ENCODE data around the gene IRGC.

Gene IRGC

GRCh38 chr19:43682824-43683661 lies 32.8 kb upstream of the IRGC start:
- no peak for DNase-seq (ENCODE audit: low spot score in 2 of 2)
- Histone ChIP-seq H3K4me3 (no peak overlapping the region), H3K4me1 (peaks cover 10% of the 10 kb centered on the region), H3K9me3 (no peaks in the 10 kb centered on the region), H3K36me3 (replicated peaks) (no peaks in the 10 kb centered on the region), H3K27me3 (ENCODE audit: low read depth) (no peaks in the 10 kb centered on the region)
- in situ Hi-C loops (cut with MboI; ENCODE audit: low sequenced_read_pairs): no loop called here

DNA sequence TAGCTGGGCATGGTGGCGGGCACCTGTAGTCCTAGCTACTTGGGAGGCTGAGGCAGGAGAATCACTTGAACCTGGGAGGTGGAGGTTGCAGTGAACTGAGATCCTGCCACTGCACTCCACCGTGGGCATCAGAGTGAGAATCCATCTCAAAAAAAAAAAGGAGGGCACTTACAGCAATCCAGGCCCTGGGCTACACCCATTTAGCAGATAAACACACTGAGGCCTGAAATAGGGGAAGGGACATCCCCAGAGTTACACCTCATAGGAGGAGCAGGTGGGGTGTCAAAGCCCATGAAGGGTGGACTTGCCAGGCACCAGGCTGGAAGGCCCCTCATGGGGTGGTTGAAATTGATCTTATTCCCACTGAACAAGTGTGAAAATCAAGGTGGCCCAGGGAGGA lies 32.0 kb upstream of the IRGC start:
- in situ Hi-C loops (cut with MboI; ENCODE audit: low sequenced_read_pairs): no loop called here
- no peak for DNase-seq (ENCODE audit: low spot score in 2 of 2)

GRCh38 chr19:43684326-43684725 lies 31.6 kb upstream of the IRGC start:
- H3K36me3 ChIP-seq (replicated peaks): no peaks in the 10 kb centered on the region
- no peaks in the 10 kb centered on the region for H3K27me3 ChIP-seq (ENCODE audit: low read depth)
- in situ Hi-C loops (cut with MboI; ENCODE audit: low sequenced_read_pairs): no loop called here
- no peak overlapping the region for H3K4me3 ChIP-seq
- DNase-seq (ENCODE audit: low spot score in 2 of 2): no peak
- no peaks in the 10 kb centered on the region for H3K9me3 ChIP-seq
- H3K4me1 ChIP-seq: peaks cover 10% of the 10 kb centered on the region

More for the DNA sequence above, 32.0 kb upstream of the IRGC start:
- no peak overlapping the region for H3K4me3 ChIP-seq
- H3K4me1 ChIP-seq: peaks cover 10% of the 10 kb centered on the region
- H3K9me3 ChIP-seq: no peaks in the 10 kb centered on the region
- H3K36me3 ChIP-seq (replicated peaks): no peaks in the 10 kb centered on the region
- no peaks in the 10 kb centered on the region for H3K27me3 ChIP-seq (ENCODE audit: low read depth)

DNA sequence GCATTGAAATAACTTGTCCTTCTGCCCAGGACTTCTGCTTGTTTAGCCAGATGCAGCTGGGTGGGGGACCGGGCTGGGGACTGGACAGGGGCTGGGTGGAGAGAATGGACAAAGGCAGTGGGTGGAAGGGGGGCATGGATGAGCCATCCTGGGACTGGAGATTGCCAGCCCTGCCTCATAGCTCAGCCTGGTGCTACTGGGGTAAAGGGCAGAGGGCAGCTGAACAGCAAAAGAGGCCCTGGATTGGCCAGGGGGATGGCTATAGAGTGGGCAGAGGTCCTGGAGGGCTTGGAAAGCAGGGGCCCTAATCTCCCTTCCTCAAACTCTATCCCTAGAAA lies 28.2 kb upstream of the IRGC start:
- in situ Hi-C loops (cut with MboI; ENCODE audit: low sequenced_read_pairs): no loop called here
- Histone ChIP-seq H3K27me3 (ENCODE audit: low read depth) (no peaks in the 10 kb centered on the region), H3K9me3 (0 out of 2 replicates have a peak, but pooled peaks cover 4% of the 10 kb centered on the region), H3K4me1 (peaks cover 10% of the 10 kb centered on the region), H3K4me3 (no peak overlapping the region), H3K36me3 (replicated peaks) (no peaks in the 10 kb centered on the region)
- DNase-seq (ENCODE audit: low spot score in 2 of 2): no peak

DNA sequence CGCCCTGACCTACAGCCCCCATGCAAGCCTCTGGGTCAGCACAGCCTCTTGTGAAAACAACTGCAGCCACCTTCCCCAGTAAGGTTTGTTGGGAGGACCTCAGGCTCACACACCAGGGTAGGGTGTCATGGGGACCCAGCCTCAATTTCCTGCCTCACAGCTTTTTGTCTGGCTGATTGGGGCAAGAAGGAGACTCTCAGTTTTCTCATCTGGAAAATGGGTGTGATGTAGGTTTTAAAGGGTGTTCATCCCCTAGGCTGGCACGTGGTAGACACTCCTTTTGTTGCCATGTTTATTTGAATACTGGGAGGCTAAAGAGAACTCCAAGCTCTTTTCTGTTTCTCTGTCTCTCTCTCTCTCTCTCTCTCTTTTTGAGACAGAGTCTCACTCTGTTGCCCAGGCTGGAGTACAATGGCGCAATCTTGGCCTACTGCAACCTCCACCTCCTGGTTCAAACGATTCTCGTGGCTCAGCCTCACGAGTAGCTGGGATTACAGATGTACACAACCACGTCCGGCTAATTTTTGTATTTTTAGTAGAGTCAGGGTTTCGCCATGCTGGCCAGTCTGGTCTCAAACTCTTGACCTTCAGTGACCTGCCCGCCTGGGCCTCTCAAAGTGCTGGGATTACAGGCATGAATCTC lies 27.7 kb upstream of the IRGC start:
- in situ Hi-C loops (cut with MboI; ENCODE audit: low sequenced_read_pairs): no loop called here
- DNase-seq (ENCODE audit: low spot score in 2 of 2): no peak
- Histone ChIP-seq H3K9me3 (0 out of 2 replicates have a peak, but pooled peaks cover 4% of the 10 kb centered on the region), H3K36me3 (replicated peaks) (no peaks in the 10 kb centered on the region), H3K27me3 (ENCODE audit: low read depth) (no peaks in the 10 kb centered on the region), H3K4me1 (peaks cover 10% of the 10 kb centered on the region), H3K4me3 (no peak overlapping the region)

DNA sequence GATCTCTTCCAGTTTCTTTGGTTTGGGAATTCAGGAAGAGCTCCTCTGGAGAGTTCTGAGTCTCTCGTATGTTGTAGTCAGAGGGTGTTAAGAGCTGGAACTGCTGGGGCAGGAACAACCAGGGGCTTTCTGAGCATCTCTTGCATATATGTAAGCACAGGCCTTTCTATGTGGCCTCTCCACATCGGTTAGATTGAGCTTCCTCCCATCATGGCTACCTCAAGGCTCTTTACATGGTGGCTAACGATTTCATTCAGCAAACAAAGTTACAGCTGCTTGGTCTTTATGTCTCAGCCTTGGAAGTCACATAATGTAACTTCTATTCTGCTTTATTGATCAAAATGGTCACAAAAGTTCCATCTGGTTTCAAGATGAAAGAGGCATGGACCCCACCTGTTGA lies 25.4 kb upstream of the IRGC start:
- no peak overlapping the region for H3K4me3 ChIP-seq
- in situ Hi-C loops (cut with MboI; ENCODE audit: low sequenced_read_pairs): no loop called here
- peaks cover 10% of the 10 kb centered on the region for H3K4me1 ChIP-seq
- no peaks in the 10 kb centered on the region for H3K36me3 ChIP-seq (replicated peaks)
- 0 out of 2 replicates have a peak, but pooled peaks cover 4% of the 10 kb centered on the region for H3K9me3 ChIP-seq
- H3K27me3 ChIP-seq (ENCODE audit: low read depth): no peaks in the 10 kb centered on the region
- DNase-seq (ENCODE audit: low spot score in 2 of 2): no peak

GRCh38 chr19:43690890-43691289 lies 25.0 kb upstream of the IRGC start:
- no peak for DNase-seq (ENCODE audit: low spot score in 2 of 2)
- Histone ChIP-seq H3K36me3 (replicated peaks) (no peaks in the 10 kb centered on the region), H3K4me3 (no peak overlapping the region), H3K9me3 (0 out of 2 replicates have a peak, but pooled peaks cover 4% of the 10 kb centered on the region), H3K4me1 (peaks cover 10% of the 10 kb centered on the region), H3K27me3 (ENCODE audit: low read depth) (no peaks in the 10 kb centered on the region)
- in situ Hi-C loops (cut with MboI; ENCODE audit: low sequenced_read_pairs): no loop called here

DNA sequence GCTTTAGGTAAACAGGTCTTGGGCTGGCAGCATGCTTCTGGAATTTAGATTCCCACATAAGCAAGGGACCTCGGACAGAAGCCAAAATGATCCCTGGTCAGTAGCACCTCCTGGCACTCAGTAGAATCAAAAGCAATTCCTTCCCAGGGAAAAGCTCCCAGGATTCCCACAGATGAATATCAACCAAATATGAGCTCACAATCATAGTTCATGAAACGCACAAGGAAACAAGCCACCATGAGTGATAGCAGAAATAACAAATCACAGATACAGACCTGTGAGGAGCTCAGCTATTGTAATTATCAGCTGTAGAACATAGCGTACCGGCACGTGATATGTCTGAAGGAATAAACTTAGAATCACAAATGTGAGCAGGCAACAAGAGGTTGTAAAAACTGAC lies 24.1 kb upstream of the IRGC start:
- no peak overlapping the region for H3K4me3 ChIP-seq
- H3K9me3 ChIP-seq: 0 out of 2 replicates have a peak, but pooled peaks cover 4% of the 10 kb centered on the region
- in situ Hi-C loops (cut with MboI; ENCODE audit: low sequenced_read_pairs): no loop called here
- no peaks in the 10 kb centered on the region for H3K36me3 ChIP-seq (replicated peaks)
- peaks cover 8% of the 10 kb centered on the region for H3K4me1 ChIP-seq
- DNase-seq (ENCODE audit: low spot score in 2 of 2): no peak
- H3K27me3 ChIP-seq (ENCODE audit: low read depth): no peaks in the 10 kb centered on the region

- H3K36me3 ChIP-seq (replicated peaks): no peaks in the 10 kb centered on the region
- H3K9me3 ChIP-seq: 0 out of 2 replicates have a peak, but pooled peaks cover 4% of the 10 kb centered on the region
- H3K27me3 ChIP-seq (ENCODE audit: low read depth): no peaks in the 10 kb centered on the region
- H3K4me1 ChIP-seq: peaks cover 3% of the 10 kb centered on the region
- no peak for DNase-seq (ENCODE audit: low spot score in 2 of 2)
- no peak overlapping the region for H3K4me3 ChIP-seq
- in situ Hi-C loops (cut with MboI; ENCODE audit: low sequenced_read_pairs): no loop called here
Measured at GRCh38 chr19:43692385-43692784, 23.5 kb upstream of the IRGC start.

DNA sequence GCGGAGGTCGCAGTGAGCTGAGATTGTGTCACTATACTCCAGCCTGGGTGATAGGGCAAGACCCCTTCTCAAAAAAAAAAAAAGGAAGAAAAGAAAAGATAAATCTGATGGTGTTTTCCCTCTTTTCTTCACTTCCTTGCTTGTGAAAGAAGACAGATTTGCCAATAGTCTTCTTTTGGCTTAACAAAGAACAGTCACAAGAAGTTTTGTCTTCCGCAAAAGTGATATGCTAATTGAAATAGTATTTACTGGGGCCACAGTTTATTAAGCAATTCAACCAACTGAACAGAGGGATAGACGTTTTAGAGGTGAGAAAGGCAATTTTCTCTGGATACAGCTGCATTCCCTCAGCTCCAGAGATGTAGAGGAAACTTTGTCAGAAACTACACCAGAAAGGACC lies 23.0 kb upstream of the IRGC start:
- Histone ChIP-seq H3K36me3 (replicated peaks) (no peaks in the 10 kb centered on the region), H3K4me3 (no peak overlapping the region), H3K27me3 (ENCODE audit: low read depth) (no peaks in the 10 kb centered on the region), H3K4me1 (no peaks in the 10 kb centered on the region), H3K9me3 (0 out of 2 replicates have a peak, but pooled peaks cover 4% of the 10 kb centered on the region)
- in situ Hi-C loops (cut with MboI; ENCODE audit: low sequenced_read_pairs): no loop called here
- DNase-seq (ENCODE audit: low spot score in 2 of 2): no peak

DNA sequence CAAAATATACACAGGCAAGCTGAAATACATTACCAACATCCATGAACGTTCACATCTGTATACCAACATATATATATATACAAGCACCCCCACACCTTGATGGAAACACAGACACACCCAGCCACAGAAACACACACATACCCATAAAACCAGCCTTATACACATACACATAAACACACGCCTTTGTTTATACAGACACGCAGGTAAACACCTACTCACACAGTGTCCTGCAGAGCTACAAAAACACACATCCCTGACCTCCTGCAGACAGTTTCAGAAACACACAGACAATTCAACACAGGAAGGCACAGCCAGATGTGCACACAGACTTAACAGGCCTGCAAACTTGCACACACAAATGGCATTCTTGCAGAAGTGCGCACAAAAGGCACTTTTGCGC lies 21.3 kb upstream of the IRGC start:
- 0 out of 2 replicates have a peak, but pooled peaks cover 4% of the 10 kb centered on the region for H3K9me3 ChIP-seq
- no peaks in the 10 kb centered on the region for H3K4me1 ChIP-seq
- in situ Hi-C loops (cut with MboI; ENCODE audit: low sequenced_read_pairs): no loop called here
- H3K27me3 ChIP-seq (ENCODE audit: low read depth): no peaks in the 10 kb centered on the region
- DNase-seq (ENCODE audit: low spot score in 2 of 2): no peak
- H3K36me3 ChIP-seq (replicated peaks): no peaks in the 10 kb centered on the region
- no peak overlapping the region for H3K4me3 ChIP-seq

DNA sequence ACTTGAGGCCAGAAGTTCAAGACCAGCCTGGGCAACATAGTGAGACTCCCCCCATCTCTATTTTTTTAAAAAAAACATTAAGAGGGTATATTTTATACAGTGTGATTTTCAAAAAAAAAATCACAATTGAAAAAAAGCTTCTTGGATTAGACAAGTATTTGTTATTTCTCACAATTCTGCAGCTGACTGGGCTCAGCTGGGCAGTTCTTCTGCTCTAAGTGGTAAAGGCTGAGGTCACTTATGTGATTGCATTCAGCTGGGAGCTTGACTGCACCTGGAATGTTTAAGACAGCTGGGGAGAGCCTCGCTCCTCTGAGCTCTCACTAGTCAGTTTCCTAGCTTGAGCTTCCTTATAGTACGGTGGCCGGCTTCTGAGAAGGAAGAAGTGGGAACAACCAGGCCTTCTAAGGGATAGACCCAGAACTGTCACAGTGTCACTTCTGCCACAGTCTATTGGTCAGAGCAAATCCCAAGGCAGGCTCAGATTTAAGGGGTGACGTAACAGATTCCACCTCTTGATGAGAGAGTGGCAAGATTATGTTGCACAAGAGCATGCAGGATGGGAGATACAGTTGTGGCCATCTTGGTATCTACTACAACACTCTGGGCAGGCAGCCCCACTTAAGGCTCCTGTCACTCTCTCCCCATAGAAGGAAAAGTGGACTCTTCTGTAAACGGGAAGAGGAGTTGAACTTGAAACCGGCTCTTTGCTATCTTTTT lies 19.7 kb upstream of the IRGC start:
- Histone ChIP-seq H3K27me3 (ENCODE audit: low read depth) (no peaks in the 10 kb centered on the region), H3K4me1 (peaks cover 4% of the 10 kb centered on the region; the same call in 1 of the 2 replicates), H3K36me3 (replicated peaks) (no peaks in the 10 kb centered on the region), H3K9me3 (no peaks in the 10 kb centered on the region), H3K4me3 (no peak overlapping the region)
- no peak for DNase-seq (ENCODE audit: low spot score in 2 of 2)
- in situ Hi-C loops (cut with MboI; ENCODE audit: low sequenced_read_pairs): no loop called here

GRCh38 chr19:43697295-43697694 lies 18.6 kb upstream of the IRGC start:
- no peaks in the 10 kb centered on the region for H3K9me3 ChIP-seq
- no peaks in the 10 kb centered on the region for H3K36me3 ChIP-seq (replicated peaks)
- in situ Hi-C loops (cut with MboI; ENCODE audit: low sequenced_read_pairs): no loop called here
- peaks cover 4% of the 10 kb centered on the region; the same call in 1 of the 2 replicates for H3K4me1 ChIP-seq
- H3K27me3 ChIP-seq (ENCODE audit: low read depth): no peaks in the 10 kb centered on the region
- no peak overlapping the region for H3K4me3 ChIP-seq
- no peak for DNase-seq (ENCODE audit: low spot score in 2 of 2)
